MCF 10A (cell line): ENCODE results near the gene TMEM80. TPM values are rescaled to one million over a fixed set of nuclear protein-coding genes. Genes with fewer than 3 reads are reported as not detected.

Experiments used
- BruUV-seq: library from RNA; stranded (reverse); fragments of 400-500 nt; replicated peaks from 2 replicates; lab custom pipeline; 2021; lab: Mats Ljungman, UMichigan
- CTCF ChIA-PET: fragments of 300-600 bp; sonication (Branson Sonifier 250); formaldehyde crosslinking; extraction: SDS; loops from one replicate; lab custom pipeline; 2021; ENCODE audit warnings: antibody characterized with exemption, inconsistent platforms; lab: Yijun Ruan, JAX
- POLR2A ChIA-PET: fragments of 300-600, 350-650 bp; sonication (Branson Sonifier 250); formaldehyde crosslinking; extraction: SDS; loops from one replicate; lab custom pipeline; 2020; ENCODE audit warnings: antibody characterized with exemption, inconsistent platforms; lab: Yijun Ruan, JAX
- DNase-seq: peaks from one replicate; pipeline ENCODE4 v3.0.0-alpha.2; 2018; ENCODE audit not compliant: unreplicated experiment
- H3K27ac Mint-ChIP-seq: one replicate; pipeline ENCODE4 v1.8.0; 2022; ENCODE audit warnings: mild to moderate bottlenecking, low read depth, mixed read lengths; ENCODE audit not compliant: unreplicated experiment
- H3K27me3 Mint-ChIP-seq: one replicate; pipeline ENCODE4 v1.8.0; 2022; ENCODE audit warnings: mixed read lengths; ENCODE audit not compliant: insufficient read depth, unreplicated experiment
- H3K36me3 Mint-ChIP-seq: one replicate; pipeline ENCODE4 v1.8.0; 2022; ENCODE audit warnings: mild to moderate bottlenecking, moderate library complexity, mixed read lengths; ENCODE audit not compliant: insufficient read depth, unreplicated experiment
- H3K4me1 Mint-ChIP-seq: one replicate; pipeline ENCODE4 v1.8.0; 2022; ENCODE audit warnings: mixed read lengths; ENCODE audit not compliant: insufficient read depth, unreplicated experiment
- H3K4me3 Mint-ChIP-seq: one replicate; pipeline ENCODE4 v1.8.0; 2022; ENCODE audit warnings: mild to moderate bottlenecking, moderate library complexity, mixed read lengths; ENCODE audit not compliant: unreplicated experiment
- H3K9me3 Mint-ChIP-seq: one replicate; pipeline ENCODE4 v1.8.0; 2022; ENCODE audit warnings: mixed read lengths; ENCODE audit not compliant: unreplicated experiment
- CTCF ChIP-seq: fragments of 200-600 bp; IDR thresholded peaks from one replicate; pipeline ENCODE4 v1.8.0; 2022; ENCODE audit warnings: antibody characterized with exemption, mild to moderate bottlenecking; ENCODE audit not compliant: unreplicated experiment
- intact Hi-C: fragments of 100-400 bp; cut with micrococcal nuclease; formaldehyde crosslinking; loops from 2 replicates; pipeline ENCODE4 v1.14.1; 2022
- total RNA-seq: library from RNA; stranded (reverse); gene quantifications from 2 replicates; pipeline ENCODE4 v1.2.3, GENCODE V29; 2022

The TMEM80 gene
- total RNA-seq, 1 experiment from 2014 or later: 12.8 TPM

- no peak for DNase-seq
- no peak for TF ChIP-seq CTCF
- H3K27ac Mint-ChIP-seq: no peak overlapping the region
- peaks cover 21% of the 10 kb centered on the region for H3K4me1 Mint-ChIP-seq
- peaks cover 45% of the 10 kb centered on the region for H3K36me3 Mint-ChIP-seq
- ChIA-PET POLR2A (interaction anchor here (1.2 kb wide), 1 partner anchor 28 kb away, joined by 3 read pairs; no protein-coding TSS in a partner anchor), CTCF (interaction anchor here (0.6 kb wide), 1 partner anchor 1589 kb away, joined by 6 read pairs; no protein-coding TSS in a partner anchor)
- no TSS peak for BruUV-seq
- no peaks in the 10 kb centered on the region for H3K9me3 Mint-ChIP-seq
- intact Hi-C loops: no loop called here
- H3K27me3 Mint-ChIP-seq: no peaks in the 10 kb centered on the region
- no peak overlapping the region for H3K4me3 Mint-ChIP-seq
Observed at GRCh38 chr11:699753-700152, 4.1 kb downstream of the TMEM80 start.

- no peak for TF ChIP-seq CTCF
- intact Hi-C loops: no loop called here
- no peak overlapping the region for H3K27ac Mint-ChIP-seq
- DNase-seq: no peak
- no peaks in the 10 kb centered on the region for H3K9me3 Mint-ChIP-seq
- peaks cover 36% of the 10 kb centered on the region for H3K36me3 Mint-ChIP-seq
- POLR2A ChIA-PET: interaction anchor here (0.6 to 5.4 kb wide), 5 partner anchors 14 to 135 kb away, joined by 3 to 57 read pairs (median 3); no protein-coding TSS in a partner anchor
- no peak overlapping the region for H3K4me3 Mint-ChIP-seq
- CTCF ChIA-PET: interaction anchor here (1.5 to 1.9 kb wide), 2 partner anchors 22 to 24 kb away, joined by 5 read pairs; no protein-coding TSS in a partner anchor
- H3K27me3 Mint-ChIP-seq: no peaks in the 10 kb centered on the region
- BruUV-seq: no TSS peak
- H3K4me1 Mint-ChIP-seq: peaks cover 25% of the 10 kb centered on the region
Observed at GRCh38 chr11:701741-702461, 6.3 kb downstream of the TMEM80 start.

GRCh38 chr11:702462-703461, 7.1 kb downstream of the TMEM80 start:
- no TSS peak for BruUV-seq
- Mint-ChIP-seq H3K4me1 (peaks cover 24% of the 10 kb centered on the region), H3K27ac (peak overlapping the region; percentile 46), H3K27me3 (no peaks in the 10 kb centered on the region), H3K4me3 (peak overlapping the region; percentile 35), H3K9me3 (no peaks in the 10 kb centered on the region), H3K36me3 (peaks cover 37% of the 10 kb centered on the region)
- POLR2A ChIA-PET: interaction anchor here (0.5 to 5.4 kb wide), 8 partner anchors 22 to 135 kb away, joined by 3 to 57 read pairs (median 4); partner anchors contain the start of gene TALDO1
- no peak for TF ChIP-seq CTCF
- intact Hi-C loops: no loop called here
- CTCF ChIA-PET: interaction anchor here (0.6 to 1.9 kb wide), 4 partner anchors 21 to 56 kb away, joined by 3 to 5 read pairs (median 5); no protein-coding TSS in a partner anchor
- DNase-seq: peak; percentile 74
